Spleen (tissue), 11 donors: ENCODE measurements around the gene BARX2. TPM values are rescaled to one million over a fixed set of nuclear protein-coding genes. Genes with fewer than 3 reads are reported as not detected.

Source experiments
- DNase-seq: peaks from one replicate; pipeline ENCODE4 v3.0.0-alpha.2; 2020
- H3K27ac ChIP-seq, 8 donors: fragments of 200-600 bp; sonication (generic) in 7 of 8; 1 replicate in 4 of 8; 2 replicates in 4 of 8; pipeline versions ENCODE4 v1.5.0 to v1.8.0; 2016 to 2021; ENCODE audit warnings: inconsistent platforms in 4 of 8, mild to moderate bottlenecking in 4 of 8, moderate library complexity in 1 of 8
- H3K27me3 ChIP-seq, 7 donors: fragments of 200-600 bp; sonication (generic) in 6 of 7; replicated peaks in 1 of 7; 1 replicate in 4 of 7; 2 replicates in 3 of 7; pipeline versions ENCODE4 v1.5.0 to v1.8.0; 2016 to 2021; ENCODE audit warnings: inconsistent platforms in 3 of 7, mild to moderate bottlenecking in 1 of 7
- H3K36me3 ChIP-seq, 6 donors: fragments of 200-600 bp; sonication (generic) in 5 of 6; 1 replicate in 4 of 6; 2 replicates in 2 of 6; pipeline versions ENCODE4 v1.5.0 to v1.8.0; 2016 to 2021; ENCODE audit warnings: inconsistent platforms in 2 of 6
- H3K4me1 ChIP-seq, 6 donors: fragments of 200-600 bp; sonication (generic) in 5 of 6; 1 replicate in 3 of 6; 2 replicates in 3 of 6; pipeline versions ENCODE4 v1.5.0 to v1.8.0; 2016 to 2021; ENCODE audit warnings: inconsistent platforms in 3 of 6
- H3K4me3 ChIP-seq, 8 donors: fragments of 200-600 bp; sonication (generic) in 7 of 8; 1 replicate in 4 of 8; 2 replicates in 4 of 8; pipeline versions ENCODE4 v1.5.0 to v1.8.0; 2016 to 2021; ENCODE audit warnings: inconsistent platforms in 4 of 8, mild to moderate bottlenecking in 4 of 8, moderate library complexity in 2 of 8
- H3K9me3 ChIP-seq, 8 donors: fragments of 200-600 bp; sonication (generic) in 7 of 8; 1 replicate in 4 of 8; 2 replicates in 4 of 8; pipeline versions ENCODE4 v1.5.0 to v1.8.0; 2016 to 2021; ENCODE audit warnings: inconsistent platforms in 4 of 8
- CTCF ChIP-seq, 11 experiments: fragments of 200-600 bp in 7 of 11; fragments of 450-650 bp in 4 of 11; sonication (generic) in 4 of 11; IDR thresholded peaks in 8 of 11; conservative IDR thresholded peaks in 3 of 11; 1 replicate in 7 of 11; 2 replicates in 4 of 11; pipeline versions ENCODE4 v1.4.0 to v1.8.0; 2016 to 2021; ENCODE audit warnings: antibody characterized with exemption in 11 of 11, inconsistent platforms in 4 of 11, mild to moderate bottlenecking in 1 of 11
- POLR2A ChIP-seq, 3 donors: fragments of 450-650 bp; IDR thresholded peaks; one replicate each; pipeline ENCODE4 v1.5.1; 2017; ENCODE audit warnings: antibody characterized with exemption in 3 of 3, mild to moderate bottlenecking in 1 of 3
- POLR2AphosphoS5 ChIP-seq, 3 donors: sonication (generic); formaldehyde crosslinking; IDR thresholded peaks; one replicate each; pipeline ENCODE4 v1.5.1; 2017; ENCODE audit warnings: antibody characterized with exemption in 3 of 3
- WGBS, 5 donors: extraction: QIAGEN DNeasy Blood & Tissue Kit in 3 of 5; methylation state at CpG; one replicate each; pipeline versions ENCODE4 v1.1.5 to v1.1.7; 2013 to 2018; 5-methylcytosine and 5-hydroxymethylcytosine counted together
- intact Hi-C: fragments of 100-400 bp; cut with DNase I; formaldehyde crosslinking; loops from one replicate; pipeline ENCODE4 v1.15.0; 2023; ENCODE audit warnings: low total_unique reads
- polyA plus RNA-seq, 3 donors: library from polyadenylated mRNA; stranded (reverse); fragments of 200-250 nt; gene quantifications; one replicate each; pipeline ENCODE4 v1.2.1, GENCODE V29; 2013
- total RNA-seq, 7 donors: library from RNA; depleted of rRNA in 3 of 7; stranded (reverse); fragments of >200 nt in 3 of 7; fragmentation: NEBNext Ultra II Directional in 4 of 7; extraction: Animal tissue kit (Norgen Biotek cat#: 25700) in 4 of 7; gene quantifications; one replicate each; pipeline versions ENCODE4 v1.1.0 to v1.2.1, GENCODE V29; 2016 to 2021
- donor health status: healthy with polysubstance abuse.
- donor health status: DM: no; HTN: no; CAD: no; lungs with moderate emphysema.
- donor health status: DM: no; HTN: no; CAD: no.
- donor health status: Bipolar disorder and iron deficiency.
- donor health status: healthy.
- donor health status: DM: no; HTN: no; CAD: no.
- donor health status: DM: yes; HTN: yes; CAD: no.

BARX2 gene
- total and polyA plus RNA-seq, 10 donors: 0.03 to 0.06 (median 0.04) TPM; not detected in 7

GRCh38 chr11:129374081-129374992, 1.3 kb upstream of the BARX2 start:
- TF ChIP-seq CTCF (IDR thresholded peaks at IDR 0.05 in 8 of 11, conservative IDR thresholded peaks at IDR 0.05 in 3 of 11): no peak
- no peak for TF ChIP-seq POLR2A (IDR thresholded peaks at IDR 0.05)
- TF ChIP-seq POLR2AphosphoS5 (IDR thresholded peaks at IDR 0.05): no peak
- Histone ChIP-seq H3K4me1 (peaks cover 24 to 45% (median 40%) of the 10 kb centered on the region in 6 donors), H3K9me3 (no peaks in the 10 kb centered on the region), H3K4me3 (peak overlapping the region in 7 of 8 donors; percentile 4 to 64 (median 30)), H3K27ac (no peak overlapping the region), H3K27me3 (peaks cover 5 to 100% (median 80%) of the 10 kb centered on the region in 7 donors), H3K36me3 (no peaks in the 10 kb centered on the region)
- intact Hi-C loops: no loop called here
- WGBS, 5 donors: 4 to 10% (median 5%) methylated on average over 47 to 57 of the region's 57 CpGs
- DNase-seq: no peak

GRCh38 chr11:129374993-129375750, 476 bp upstream of the BARX2 start:
- peaks cover 24 to 45% (median 40%) of the 10 kb centered on the region in 6 donors for H3K4me1 ChIP-seq
- no peak overlapping the region for H3K27ac ChIP-seq
- TF ChIP-seq POLR2A (IDR thresholded peaks at IDR 0.05) (no peak), POLR2AphosphoS5 (IDR thresholded peaks at IDR 0.05) (no peak), CTCF (IDR thresholded peaks at IDR 0.05 in 8 of 11, conservative IDR thresholded peaks at IDR 0.05 in 3 of 11) (no peak)
- WGBS, 5 donors: 4 to 10% (median 5%) methylated on average over 38 to 66 of the region's 66 CpGs
- H3K9me3 ChIP-seq: no peaks in the 10 kb centered on the region
- intact Hi-C loops: no loop called here
- H3K4me3 ChIP-seq: peak overlapping the region in 6 of 8 donors; percentile 13 to 64 (median 25)
- no peak for DNase-seq
- no peaks in the 10 kb centered on the region for H3K36me3 ChIP-seq
- peaks cover 5 to 100% (median 74%) of the 10 kb centered on the region in 7 donors for H3K27me3 ChIP-seq

- Histone ChIP-seq H3K9me3 (no peaks in the 10 kb centered on the region), H3K27ac (no peak overlapping the region), H3K36me3 (no peaks in the 10 kb centered on the region), H3K4me3 (no peak overlapping the region), H3K4me1 (peaks cover 24 to 45% (median 40%) of the 10 kb centered on the region in 6 donors), H3K27me3 (peaks cover 5 to 94% (median 68%) of the 10 kb centered on the region in 7 donors)
- no peak for TF ChIP-seq POLR2A (IDR thresholded peaks at IDR 0.05)
- no peak for TF ChIP-seq CTCF (IDR thresholded peaks at IDR 0.05 in 8 of 11, conservative IDR thresholded peaks at IDR 0.05 in 3 of 11)
- TF ChIP-seq POLR2AphosphoS5 (IDR thresholded peaks at IDR 0.05): no peak
- intact Hi-C loops: no loop called here
- WGBS, 5 donors: 56 to 59% (median 59%) methylated on average over 12 of the region's 12 CpGs
- DNase-seq: no peak
These were observed 1.2 kb downstream of the BARX2 start for GRCh38 chr11:129376658-129377341.
